Esophagus mucosa (tissue), 1 donor: ENCODE measurements around the gene RABGGTA. TPM values are rescaled to one million over a fixed set of nuclear protein-coding genes. Genes with fewer than 3 reads are reported as not detected.

Source experiments
- ATAC-seq: fragments of 200-7000 bp; cut with Tn5 transposase; one replicate; pipeline ENCODE4 v1.9.1; 2020
- total RNA-seq: library from RNA; stranded (reverse); gene quantifications from one replicate; pipeline ENCODE4 v1.2.4, GENCODE V29; 2023
- donor health status: DM: yes; HTN: yes; CAD: no.

Gene RABGGTA
- total RNA-seq, 1 donor from 2014 or later: 91.5 TPM

GRCh38 chr14:24278424-24278823, 7.0 kb upstream of the RABGGTA start:
- ATAC-seq: no peak

- no peak for ATAC-seq
Measured at GRCh38 chr14:24277606-24278321, 6.4 kb upstream of the RABGGTA start.

GRCh38 chr14:24277071-24277470, 5.7 kb upstream of the RABGGTA start:
- no peak for ATAC-seq

DNA sequence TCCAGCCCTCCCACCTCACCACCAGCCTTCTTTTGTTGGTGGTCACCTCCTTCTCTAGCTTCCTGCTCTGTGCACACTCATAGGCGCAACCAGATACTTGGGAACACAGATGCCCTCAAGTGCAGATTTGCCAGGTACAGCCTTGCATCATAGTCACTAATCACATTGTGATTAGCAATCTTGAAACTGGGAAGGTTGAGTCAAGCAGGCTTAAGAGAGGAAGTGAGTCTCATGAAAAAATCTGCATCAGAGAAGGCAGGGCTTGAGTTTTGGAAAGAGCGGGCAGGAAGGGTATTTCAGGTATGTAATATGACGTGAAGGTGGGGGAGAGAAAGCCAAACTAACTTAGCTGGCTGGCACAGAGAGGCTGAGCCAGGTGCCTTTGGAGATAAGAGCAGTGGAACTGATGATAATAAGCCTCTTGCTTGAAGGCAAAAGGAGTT, 2.7 kb upstream of the RABGGTA start:
- peak; percentile 73 for ATAC-seq

DNA sequence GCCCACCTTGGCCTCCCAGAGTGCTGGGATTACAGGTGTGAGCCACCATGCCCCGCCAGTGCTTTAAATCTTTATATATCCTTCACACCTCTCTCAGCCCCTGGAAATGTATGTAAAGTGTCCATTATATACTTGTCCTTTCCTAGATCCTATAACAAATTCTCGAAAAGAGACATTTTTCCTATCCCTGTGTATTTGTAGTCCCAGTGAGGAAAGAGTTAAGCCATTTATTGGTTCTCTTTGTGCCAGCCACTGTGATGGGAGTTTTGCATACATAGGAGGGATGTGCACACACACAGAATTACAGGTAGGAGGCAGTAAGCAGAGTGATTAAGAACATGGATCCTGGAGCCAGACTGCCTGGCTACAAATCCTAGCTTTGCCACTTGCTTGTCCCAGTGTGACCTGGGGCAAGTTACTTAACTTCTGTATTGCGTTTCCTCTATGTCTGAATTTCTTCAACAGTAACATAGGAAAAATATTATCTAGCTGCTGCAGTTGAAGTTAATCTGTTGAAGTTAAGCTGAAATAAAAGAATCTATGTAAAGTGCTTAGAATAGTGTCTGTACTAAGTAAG, 2.1 kb upstream of the RABGGTA start:
- ATAC-seq: peak; percentile 26

DNA sequence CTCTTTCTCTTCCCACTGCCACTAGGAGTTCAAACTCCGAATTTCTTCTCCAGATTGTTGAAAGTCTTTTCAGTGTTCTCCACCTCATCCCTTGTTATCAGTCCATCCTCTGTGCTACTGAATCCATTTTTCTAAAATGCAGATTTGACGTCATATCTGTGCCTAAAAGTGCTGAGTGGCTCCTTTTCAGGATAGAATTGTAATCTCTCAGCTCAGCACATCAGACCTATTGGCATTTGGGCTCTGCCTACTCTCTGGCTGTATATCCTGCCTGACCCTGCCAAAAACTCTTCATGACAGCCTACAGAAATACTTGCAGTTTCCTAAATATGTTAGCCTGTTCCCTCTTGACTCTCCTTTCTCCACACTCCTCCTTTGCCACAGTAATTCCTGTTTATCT, 1.1 kb upstream of the RABGGTA start:
- peak; percentile 11 for ATAC-seq

DNA sequence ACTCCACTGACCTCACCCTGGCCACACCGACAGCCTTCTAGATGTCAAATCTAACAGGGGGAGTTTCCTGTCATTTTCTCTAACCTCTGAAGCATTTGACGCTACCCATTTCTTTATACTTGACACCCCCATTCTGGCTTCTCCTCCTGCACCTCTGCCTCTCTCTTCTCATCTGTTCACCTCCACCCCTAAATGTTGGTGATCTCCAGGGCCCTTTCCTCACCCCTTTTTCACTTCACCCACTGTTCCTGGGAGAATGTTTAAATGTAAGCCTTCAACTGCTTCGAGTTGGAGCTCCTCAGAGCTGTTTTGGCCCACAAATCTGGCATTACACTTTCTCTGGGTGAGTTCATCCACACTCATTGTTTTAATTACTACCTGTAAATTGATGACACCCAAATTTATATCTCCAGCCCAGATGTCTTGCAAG, 452 bp upstream of the RABGGTA start:
- ATAC-seq: no peak

DNA sequence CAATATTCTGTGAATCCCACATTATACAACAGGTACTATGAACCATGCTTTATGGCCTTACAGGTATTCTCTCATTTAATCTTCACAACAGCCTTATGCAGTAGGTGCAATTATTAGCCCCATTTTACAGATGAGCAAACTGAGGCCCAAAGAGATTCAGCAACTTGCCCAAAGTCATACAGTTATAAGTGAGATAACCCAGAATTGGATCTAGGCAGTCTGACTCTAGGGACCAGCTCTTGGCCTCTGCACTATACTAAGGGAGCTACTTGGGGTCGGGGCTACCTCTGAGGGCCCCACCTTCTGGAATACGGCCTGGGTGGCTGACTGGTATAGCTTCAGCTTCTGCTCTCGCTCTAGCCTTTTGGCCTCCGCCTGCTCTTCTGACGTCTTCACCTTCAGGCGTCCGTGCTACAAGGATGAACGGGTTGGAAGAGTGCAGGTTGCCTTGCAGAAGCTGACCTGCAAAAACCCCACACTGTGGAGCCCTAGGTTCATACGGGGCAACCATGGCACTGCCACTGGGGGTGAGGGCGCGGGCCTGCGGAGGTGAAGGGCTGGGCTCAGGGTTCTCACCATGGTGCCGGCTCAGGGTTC, 762 bp downstream of the RABGGTA start:
- no peak for ATAC-seq

DNA sequence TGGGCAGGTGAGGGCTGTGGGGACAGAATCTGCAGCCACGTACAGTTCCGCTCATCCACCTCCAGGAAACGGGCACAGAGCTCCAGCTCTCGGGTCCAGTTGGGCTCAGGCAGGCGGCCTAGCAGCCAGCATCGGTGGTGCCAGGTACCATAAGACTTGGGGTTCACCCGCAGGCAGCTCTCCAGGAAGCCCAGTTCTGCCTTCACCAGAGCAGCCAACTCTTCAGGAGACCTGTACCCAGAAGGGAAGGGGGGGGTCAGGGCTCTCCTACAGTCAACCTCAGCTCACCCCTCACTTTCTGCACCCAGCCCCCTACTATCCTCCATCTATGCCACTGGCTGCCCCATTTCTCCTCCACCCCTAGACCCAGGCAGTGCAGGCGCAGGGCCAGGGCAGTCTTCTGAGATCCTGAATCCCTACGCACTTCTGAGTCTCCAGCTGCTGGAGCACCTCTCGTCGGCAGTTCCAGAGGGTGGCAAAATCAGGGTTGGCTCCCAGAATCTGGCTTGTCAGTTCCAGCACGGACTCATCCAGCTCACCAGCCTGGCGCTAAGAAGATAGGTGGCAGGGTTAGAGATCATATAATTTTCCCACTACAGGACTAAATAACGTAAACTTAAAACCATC, 1.4 kb downstream of the RABGGTA start:
- ATAC-seq: no peak

DNA sequence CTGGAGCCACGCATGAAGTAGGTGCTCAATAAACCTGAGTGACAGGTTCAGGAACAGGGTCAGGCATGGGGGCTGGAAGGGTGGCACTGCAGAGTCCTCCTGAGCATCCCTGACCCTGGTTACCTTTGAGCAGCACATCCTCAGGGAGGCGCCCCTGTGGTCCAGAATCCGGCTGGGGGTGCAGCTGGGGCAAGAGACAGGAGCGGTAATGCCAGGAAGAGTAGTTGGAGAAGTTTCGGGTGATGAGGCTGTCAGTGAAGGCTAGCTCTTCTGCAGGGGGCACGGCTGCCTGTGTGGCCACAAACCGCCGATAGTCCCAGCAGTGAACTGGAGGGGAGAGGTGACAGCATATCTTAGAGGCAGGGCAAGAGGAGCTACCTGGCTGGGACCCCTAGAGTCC, 2.0 kb downstream of the RABGGTA start:
- ATAC-seq: no peak

DNA sequence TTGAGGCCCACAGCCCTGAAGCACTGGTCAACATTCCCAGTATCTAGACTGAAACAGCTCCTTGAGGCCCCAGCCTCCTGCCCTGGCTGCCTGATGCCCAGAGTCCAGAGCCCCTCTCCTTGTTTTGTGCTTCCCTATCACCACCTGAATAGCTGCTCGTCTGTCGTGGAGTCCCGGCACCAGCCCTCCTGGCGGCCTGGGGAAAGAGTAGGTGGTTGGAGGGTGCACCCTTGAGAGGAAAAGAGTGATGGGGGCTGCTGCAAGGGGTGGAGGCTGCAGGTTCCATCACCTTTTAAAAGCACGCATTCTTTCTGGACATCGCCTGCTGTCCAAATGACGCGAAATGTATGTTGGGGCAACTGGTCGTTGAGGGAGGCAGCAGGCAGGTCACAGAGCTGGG, 3.2 kb downstream of the RABGGTA start:
- no peak for ATAC-seq

GRCh38 chr14:24267516-24267915, 3.9 kb downstream of the RABGGTA start:
- ATAC-seq: no peak

DNA sequence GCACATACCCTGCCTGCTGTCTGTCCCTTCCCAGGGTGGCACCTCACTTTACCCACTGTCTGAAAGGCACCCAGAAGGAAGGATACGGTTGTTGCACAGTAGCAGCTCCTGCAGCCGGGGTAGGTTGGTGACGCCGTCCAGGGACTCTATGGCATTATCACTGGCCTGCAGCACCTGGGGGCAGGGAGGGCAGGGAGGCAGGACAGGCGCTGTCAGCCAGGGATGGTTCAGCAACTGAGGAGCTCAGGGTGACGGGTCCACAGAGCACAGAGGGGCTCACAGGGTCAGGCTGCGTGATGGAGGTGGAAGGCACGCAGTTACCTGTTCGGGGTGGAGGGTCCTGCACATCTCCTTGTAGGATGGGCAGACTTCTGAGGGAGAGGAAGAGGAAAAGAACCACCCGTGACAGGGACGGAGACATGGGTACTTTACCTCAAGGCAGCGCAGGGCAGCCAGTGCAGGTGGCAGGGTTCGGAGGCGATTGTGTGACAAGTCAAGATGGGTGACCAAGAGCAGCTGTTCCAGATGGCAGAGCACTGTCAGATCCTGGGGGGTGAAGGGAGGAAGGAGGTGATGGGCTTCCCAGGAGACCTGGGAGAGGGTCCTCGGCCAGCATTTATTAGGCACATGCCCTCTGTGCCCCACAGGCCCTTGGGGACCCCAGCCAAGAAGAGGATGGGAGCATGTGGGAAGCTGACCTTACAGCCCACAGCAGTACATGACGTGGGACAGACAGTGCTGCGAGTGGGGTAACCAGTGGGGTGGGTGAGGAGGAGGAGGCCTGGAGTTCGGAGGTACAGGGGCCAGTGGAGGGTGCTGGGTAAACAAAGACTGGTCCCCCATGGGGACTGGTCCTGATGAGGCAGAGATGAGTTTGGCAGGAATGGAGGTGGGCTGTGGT, 4.8 kb downstream of the RABGGTA start:
- no peak for ATAC-seq

DNA sequence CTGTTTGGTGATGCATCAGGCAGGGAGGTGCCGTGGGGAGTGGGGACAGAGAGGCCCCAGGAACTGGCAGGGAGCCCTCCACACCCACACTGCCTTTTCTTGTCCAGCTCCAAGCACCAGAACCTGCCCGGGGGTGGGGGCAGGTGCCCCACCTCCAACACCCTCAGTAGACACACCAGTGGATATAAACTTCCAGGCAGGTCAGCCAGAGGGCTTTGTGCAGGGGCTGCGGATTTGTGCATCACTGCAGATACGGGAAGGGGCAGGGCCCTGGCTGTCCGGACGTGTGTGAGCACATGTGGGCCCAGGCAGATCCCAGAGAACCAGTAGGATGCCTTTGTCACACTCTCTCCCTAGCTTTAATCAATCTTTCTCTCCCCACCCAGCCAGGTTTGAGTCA, 7.1 kb downstream of the RABGGTA start:
- ATAC-seq: peak; percentile 77

DNA sequence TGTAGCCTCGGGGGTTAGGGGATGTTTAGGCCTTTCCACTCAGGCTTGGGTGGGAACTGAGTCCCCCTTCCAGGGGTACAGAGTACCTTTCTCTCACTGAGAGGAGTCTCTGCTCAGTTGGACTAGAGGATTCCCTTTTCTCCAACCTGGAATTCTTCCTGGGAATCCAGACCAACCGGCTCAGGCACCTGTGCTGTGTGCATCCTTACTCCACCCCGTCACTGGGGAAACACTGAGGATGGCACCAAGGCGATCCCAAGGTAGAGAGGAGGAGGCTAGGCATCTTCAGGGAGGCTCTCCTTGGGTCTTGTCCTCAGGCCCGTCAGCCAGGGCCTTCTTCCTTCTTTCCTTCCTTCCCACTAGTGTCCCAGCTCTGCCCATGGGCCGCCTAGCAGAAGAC, 7.5 kb downstream of the RABGGTA start:
- ATAC-seq: peak; percentile 25

DNA sequence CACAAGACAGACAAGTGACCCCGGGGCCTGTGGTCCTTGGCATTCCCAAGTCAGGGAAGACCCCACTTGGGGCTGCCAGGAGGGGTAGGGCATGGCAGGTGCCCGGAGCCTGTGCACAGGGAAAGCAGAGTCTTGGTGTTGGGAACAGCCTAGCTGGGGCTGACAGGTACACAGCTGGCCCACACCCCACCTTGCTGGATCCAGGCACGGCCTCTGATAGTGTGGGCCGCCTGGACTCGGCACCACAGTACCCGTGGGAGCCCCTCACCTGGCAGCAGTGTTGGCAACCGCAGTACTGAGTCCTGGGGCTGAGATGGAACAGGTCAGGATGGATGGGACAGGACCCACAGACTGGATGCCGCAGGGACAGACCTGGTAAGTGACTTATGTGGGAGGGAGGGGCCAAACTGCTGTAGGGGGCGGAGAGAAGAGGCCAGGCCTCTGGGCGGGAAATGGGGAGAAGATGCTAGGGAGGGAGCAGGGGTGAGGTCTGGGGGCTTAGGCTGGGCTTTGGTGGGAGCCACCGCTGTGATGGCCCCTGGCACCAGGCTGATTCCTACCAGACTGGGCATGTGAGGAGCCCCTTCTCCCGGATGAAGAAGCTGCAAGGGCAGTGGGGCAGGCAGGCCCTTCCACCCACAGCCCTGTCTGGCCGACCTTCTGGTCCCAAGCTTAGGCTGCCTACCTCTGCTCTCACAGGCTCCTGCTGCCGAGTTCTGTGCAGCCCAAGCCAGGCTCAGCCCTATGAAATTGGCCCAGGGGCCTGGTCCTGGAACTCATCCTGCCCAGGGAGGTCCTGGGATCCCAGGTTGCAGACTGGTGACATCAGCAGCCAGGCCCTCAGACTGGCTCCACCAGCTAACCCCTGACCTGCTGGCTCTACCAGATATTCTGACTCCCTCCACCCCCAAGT, 8.3 kb downstream of the RABGGTA start, which contains the start of gene TGM1:
TSS of gene TGM1 (minus strand) at position 357 of the 913 bp plus-strand sequence. CDS start 825 bp downstream, outside the sequence.
- peak; percentile 45 for ATAC-seq

DNA sequence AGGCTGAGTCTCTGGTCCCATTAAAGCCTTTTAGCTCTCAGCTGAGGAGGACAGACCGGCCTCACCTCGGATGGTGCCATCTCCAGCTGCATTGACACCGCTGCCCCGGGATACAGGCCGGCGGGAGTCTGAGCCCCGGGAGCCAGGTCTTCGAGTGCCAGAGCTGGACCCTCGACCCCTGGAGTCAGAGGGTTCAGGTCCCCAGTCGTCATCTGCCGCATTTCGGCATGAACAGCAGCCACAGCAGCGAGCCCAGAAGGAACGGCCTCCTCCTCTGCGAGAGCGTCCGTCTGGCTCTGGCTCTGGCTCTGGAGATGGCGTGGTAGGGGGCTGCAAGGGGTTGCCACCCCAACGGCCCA, 9.4 kb downstream of the RABGGTA start:
- no peak for ATAC-seq

DNA sequence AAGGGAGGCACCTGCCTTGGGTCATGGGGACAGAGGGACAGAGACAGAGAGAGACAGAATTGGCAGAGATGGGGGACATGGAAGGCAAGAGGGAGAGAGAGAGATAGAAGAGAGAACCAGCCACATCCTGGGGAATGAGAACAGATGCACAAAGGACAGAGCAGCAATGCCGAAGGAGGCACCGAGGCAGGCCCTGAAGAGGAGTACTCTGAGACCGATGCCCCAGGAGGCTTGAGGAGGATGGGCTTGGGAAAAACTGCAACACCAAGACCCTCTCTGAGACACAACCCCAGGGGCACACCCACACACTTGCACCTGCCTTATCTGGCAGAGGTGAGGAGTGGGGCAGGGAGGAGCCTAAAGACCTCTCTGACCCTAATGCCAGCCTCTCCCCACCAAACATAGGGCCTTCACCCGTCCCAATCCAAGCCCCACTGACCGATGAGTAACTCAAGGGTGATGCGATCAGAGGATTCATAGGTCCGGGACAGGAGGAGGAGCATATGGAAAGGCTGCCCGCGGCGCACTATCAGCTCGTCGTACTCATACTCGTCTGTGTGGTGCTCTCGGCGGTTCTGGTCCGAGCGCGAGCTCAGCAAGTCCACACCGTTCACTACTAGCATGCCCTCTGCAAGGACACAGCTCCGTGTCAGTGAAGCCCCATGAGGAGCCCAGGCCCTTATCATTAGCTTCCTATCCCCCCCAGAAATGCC, 10.0 kb downstream of the RABGGTA start:
- no peak for ATAC-seq

DNA sequence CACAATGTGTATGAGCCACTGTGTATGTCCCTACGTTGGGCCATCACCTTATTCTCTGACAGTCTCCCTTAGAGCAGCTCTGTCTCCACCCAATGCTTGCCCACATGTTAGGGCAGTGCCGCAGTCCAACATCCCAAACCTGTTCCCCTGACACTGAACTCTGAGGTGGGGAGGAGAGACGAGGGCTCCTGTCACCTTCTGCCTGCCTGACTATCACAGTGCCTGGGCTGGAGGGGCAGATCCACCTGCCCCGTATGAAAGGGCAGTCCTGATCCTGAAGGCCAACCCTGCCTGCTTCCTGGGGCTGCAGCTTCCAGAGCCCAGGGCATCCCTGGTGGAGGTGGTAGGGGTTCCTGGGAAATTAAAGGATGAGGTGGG, 10.6 kb downstream of the RABGGTA start:
- no peak for ATAC-seq

- ATAC-seq: no peak
Measured at GRCh38 chr14:24260026-24260779, 11.2 kb downstream of the RABGGTA start.
